ENCODE results near the gene PLEKHH1. TPM values are rescaled to one million over a fixed set of nuclear protein-coding genes. Genes with fewer than 3 reads are reported as not detected.

Gene PLEKHH1
- total RNA-seq, 2 donors from 2014 or later = 59.9 to 61.1 TPM

GRCh38 chr14:67544590-67544989, 11.5 kb downstream of the PLEKHH1 start:
- Histone ChIP-seq H3K36me3 (ENCODE audit: control insufficient read depth, insufficient read depth, low read length) (peaks cover 26% of the 10 kb centered on the region), H3K4me3 (ENCODE audit: low read length) (no peak overlapping the region), H3K9me3 (ENCODE audit: control insufficient read depth, low read length) (peaks cover 5% of the 10 kb centered on the region), H3K9ac (ENCODE audit: extremely low read depth, low read length, poor library complexity, severe bottlenecking) (no peak overlapping the region), H3K27ac (ENCODE audit: low read depth, low read length) (no peak overlapping the region), H3K4me1 (ENCODE audit: control insufficient read depth, insufficient read depth, low read length) (no peaks in the 10 kb centered on the region), H3K27me3 (ENCODE audit: control insufficient read depth, insufficient read depth, low read length, poor library complexity, severe bottlenecking) (no peaks in the 10 kb centered on the region)
- Mint-ChIP-seq H3K27me3 (ENCODE audit: insufficient read depth) (no peaks in the 10 kb centered on the region), H3K4me1 (peaks cover 14% of the 10 kb centered on the region), H3K4me3 (no peak overlapping the region), H3K27ac (no peak overlapping the region), H3K9me3 (no peaks in the 10 kb centered on the region), H3K36me3 (ENCODE audit: low read depth) (peaks cover 53% of the 10 kb centered on the region)
- no peak for DNase-seq
- WGBS, 2 experiments (ENCODE audit: insufficient coverage in 1 of 2, insufficient read length in 1 of 2) = 60% methylated on average over 1 of the region's 1 CpG; no CpG with 5 or more reads in 1 of the 2 experiments
- no peak for TF ChIP-seq CTCF (conservative IDR thresholded peaks at IDR 0.05)

- H3K9me3 Mint-ChIP-seq = no peaks in the 10 kb centered on the region
- peaks cover 5% of the 10 kb centered on the region for H3K4me1 Mint-ChIP-seq
- H3K27me3 ChIP-seq (ENCODE audit: control insufficient read depth, insufficient read depth, low read length, poor library complexity, severe bottlenecking) = no peaks in the 10 kb centered on the region
- no peak overlapping the region for H3K4me3 Mint-ChIP-seq
- H3K27ac ChIP-seq (ENCODE audit: low read depth, low read length) = no peak overlapping the region
- H3K36me3 ChIP-seq (ENCODE audit: control insufficient read depth, insufficient read depth, low read length) = peaks cover 26% of the 10 kb centered on the region
- no peaks in the 10 kb centered on the region for H3K4me1 ChIP-seq (ENCODE audit: control insufficient read depth, insufficient read depth, low read length)
- H3K9ac ChIP-seq (ENCODE audit: extremely low read depth, low read length, poor library complexity, severe bottlenecking) = no peak overlapping the region
- no peaks in the 10 kb centered on the region for H3K27me3 Mint-ChIP-seq (ENCODE audit: insufficient read depth)
- no peak overlapping the region for H3K4me3 ChIP-seq (ENCODE audit: low read length)
- H3K27ac Mint-ChIP-seq = peak overlapping the region; percentile 20
- TF ChIP-seq CTCF (conservative IDR thresholded peaks at IDR 0.05) = no peak
- H3K9me3 ChIP-seq (ENCODE audit: control insufficient read depth, low read length) = peaks cover 5% of the 10 kb centered on the region
- 97 to 98% methylated on average over 4 to 5 of the region's 5 CpGs for WGBS, 2 experiments (ENCODE audit: insufficient coverage in 1 of 2, insufficient read length in 1 of 2)
- DNase-seq = no peak
- peaks cover 65% of the 10 kb centered on the region for H3K36me3 Mint-ChIP-seq (ENCODE audit: low read depth)
Observed at GRCh38 chr14:67547224-67547780, 14.2 kb downstream of the PLEKHH1 start.

- peaks cover 46% of the 10 kb centered on the region for H3K36me3 Mint-ChIP-seq (ENCODE audit: low read depth)
- H3K36me3 ChIP-seq (ENCODE audit: control insufficient read depth, insufficient read depth, low read length) = peaks cover 12% of the 10 kb centered on the region
- no peak overlapping the region for H3K27ac Mint-ChIP-seq
- H3K4me1 ChIP-seq (ENCODE audit: control insufficient read depth, insufficient read depth, low read length) = no peaks in the 10 kb centered on the region
- H3K27ac ChIP-seq (ENCODE audit: low read depth, low read length) = no peak overlapping the region
- no peak overlapping the region for H3K4me3 Mint-ChIP-seq
- 94 to 100% methylated on average over 1 to 4 of the region's 4 CpGs for WGBS, 2 experiments (ENCODE audit: insufficient coverage in 1 of 2, insufficient read length in 1 of 2)
- TF ChIP-seq CTCF (conservative IDR thresholded peaks at IDR 0.05) = no peak
- H3K9ac ChIP-seq (ENCODE audit: extremely low read depth, low read length, poor library complexity, severe bottlenecking) = no peak overlapping the region
- peaks cover 4% of the 10 kb centered on the region for H3K9me3 ChIP-seq (ENCODE audit: control insufficient read depth, low read length)
- no peaks in the 10 kb centered on the region for H3K27me3 ChIP-seq (ENCODE audit: control insufficient read depth, insufficient read depth, low read length, poor library complexity, severe bottlenecking)
- H3K27me3 Mint-ChIP-seq (ENCODE audit: insufficient read depth) = no peaks in the 10 kb centered on the region
- H3K4me3 ChIP-seq (ENCODE audit: low read length) = no peak overlapping the region
- no peak for DNase-seq
- H3K4me1 Mint-ChIP-seq = peaks cover 4% of the 10 kb centered on the region
- no peaks in the 10 kb centered on the region for H3K9me3 Mint-ChIP-seq
Observed at GRCh38 chr14:67549734-67550133, 16.6 kb downstream of the PLEKHH1 start.
